OCI-M1 (cell line): ENCODE measurements around the gene KCNH2.
"Not testable (repeated sequence)": the region's sequence is repeated elsewhere in the genome, so short reads cannot be mapped to it uniquely, and the experiment has no call there.

Source experiments
- DNase-seq: peaks from one replicate; lab custom pipeline; 2025; lab: John Stamatoyannopoulos, UW

The KCNH2 gene

DNA sequence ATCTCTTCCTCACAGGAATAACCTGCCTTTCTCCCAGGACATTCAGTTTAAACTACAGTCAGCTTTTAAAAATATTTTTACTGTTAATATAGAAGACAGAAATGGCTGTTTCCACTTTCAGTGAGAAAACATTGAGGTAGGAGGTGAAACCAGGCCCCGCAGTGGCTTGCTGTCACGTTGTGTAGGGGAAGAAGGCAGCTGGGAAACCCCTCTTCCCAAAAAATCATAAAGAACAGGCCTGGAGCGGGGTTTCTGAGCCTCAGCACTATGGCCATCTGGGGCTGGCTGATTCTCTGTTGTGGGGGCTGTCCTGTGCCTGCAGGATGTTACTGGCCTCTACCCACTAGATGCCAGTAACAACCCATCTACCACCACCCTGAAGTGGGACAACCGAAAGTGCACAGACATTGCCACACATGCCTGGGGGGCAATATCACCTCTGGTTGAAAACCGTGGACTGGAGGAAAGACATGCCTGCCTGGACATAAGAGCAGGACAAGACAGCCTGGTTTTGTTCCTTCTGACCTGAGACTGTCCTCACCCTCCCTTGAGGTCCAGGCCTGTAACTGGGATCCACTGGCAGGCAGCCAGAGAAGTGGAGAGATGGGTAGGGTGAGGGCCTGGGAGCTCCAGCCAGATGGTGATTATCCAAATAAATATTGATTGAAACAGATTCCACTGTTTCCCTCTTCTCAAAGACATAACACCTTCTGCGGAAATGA is 43.9 kb downstream of the KCNH2 start:
- no peak for DNase-seq

DNA sequence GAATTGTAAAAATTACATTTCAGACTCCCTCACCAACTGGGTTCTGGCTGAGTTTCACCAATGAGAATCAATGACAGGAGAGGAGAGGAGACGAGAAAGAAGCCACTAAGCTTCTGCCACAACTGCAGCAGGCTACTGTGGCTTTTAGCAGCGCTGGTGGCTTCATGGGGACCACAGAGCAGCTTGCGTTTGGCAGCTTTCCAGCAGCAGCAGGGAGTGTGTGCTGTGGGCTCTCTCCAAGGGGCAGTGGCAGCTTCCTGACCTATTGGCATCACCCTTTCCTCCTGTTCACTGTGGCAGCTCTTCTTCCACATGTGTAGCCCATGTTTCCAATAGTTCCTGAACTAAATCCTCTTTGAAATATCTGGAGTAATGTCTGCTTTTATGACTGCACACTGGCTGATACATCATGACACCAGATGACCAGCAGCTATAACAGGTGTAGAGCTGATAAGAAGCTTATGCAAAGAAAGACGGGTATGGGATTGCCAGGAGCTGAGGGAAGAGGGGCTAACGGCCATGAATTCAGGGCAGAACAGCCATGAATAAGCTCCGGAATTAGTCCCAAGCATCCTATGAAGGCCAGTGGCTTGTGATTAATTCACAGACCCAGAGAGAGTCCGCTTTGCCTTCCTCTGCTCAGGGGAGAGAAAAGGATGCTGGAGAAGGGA is 46.8 kb downstream of the KCNH2 start:
- peak; percentile 58 for DNase-seq

DNA sequence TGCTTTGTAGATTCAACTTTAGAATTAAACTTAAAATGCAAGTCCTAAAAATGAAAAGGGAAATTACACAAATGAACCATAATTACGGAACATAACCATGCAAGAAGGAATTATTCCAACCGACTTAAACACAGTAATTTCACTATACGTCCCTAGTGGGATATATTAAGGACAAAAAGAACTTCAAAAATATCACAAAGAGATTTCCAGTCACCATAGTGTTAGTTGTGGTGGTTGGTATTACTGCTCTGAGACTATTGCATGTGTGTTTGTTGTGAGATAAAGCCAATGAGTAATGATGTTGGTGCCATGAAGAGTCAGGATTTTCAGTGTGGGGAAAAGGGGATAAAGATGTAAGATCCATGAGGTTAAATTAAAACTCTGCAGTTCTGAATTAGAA is 49.6 kb downstream of the KCNH2 start:
- no peak for DNase-seq

DNA sequence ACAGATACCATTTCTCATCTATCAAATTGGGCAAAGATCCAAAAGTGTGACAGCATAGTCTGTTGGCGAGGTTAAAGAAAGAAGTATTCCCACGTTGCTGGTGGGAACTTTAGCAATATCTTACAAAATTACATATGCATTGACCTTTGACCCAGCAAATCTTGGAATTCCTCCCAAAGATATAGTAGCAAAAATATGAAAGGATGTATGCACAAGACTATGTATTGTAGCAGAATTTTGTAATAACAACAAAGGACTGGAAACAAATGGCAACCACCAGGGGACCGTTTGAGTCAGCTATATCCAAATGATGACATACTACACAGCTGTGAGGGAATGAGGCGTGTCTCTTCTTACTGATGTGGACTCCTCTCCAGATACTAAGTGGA is 50.2 kb downstream of the KCNH2 start:
- DNase-seq, result peak; percentile 48

DNA sequence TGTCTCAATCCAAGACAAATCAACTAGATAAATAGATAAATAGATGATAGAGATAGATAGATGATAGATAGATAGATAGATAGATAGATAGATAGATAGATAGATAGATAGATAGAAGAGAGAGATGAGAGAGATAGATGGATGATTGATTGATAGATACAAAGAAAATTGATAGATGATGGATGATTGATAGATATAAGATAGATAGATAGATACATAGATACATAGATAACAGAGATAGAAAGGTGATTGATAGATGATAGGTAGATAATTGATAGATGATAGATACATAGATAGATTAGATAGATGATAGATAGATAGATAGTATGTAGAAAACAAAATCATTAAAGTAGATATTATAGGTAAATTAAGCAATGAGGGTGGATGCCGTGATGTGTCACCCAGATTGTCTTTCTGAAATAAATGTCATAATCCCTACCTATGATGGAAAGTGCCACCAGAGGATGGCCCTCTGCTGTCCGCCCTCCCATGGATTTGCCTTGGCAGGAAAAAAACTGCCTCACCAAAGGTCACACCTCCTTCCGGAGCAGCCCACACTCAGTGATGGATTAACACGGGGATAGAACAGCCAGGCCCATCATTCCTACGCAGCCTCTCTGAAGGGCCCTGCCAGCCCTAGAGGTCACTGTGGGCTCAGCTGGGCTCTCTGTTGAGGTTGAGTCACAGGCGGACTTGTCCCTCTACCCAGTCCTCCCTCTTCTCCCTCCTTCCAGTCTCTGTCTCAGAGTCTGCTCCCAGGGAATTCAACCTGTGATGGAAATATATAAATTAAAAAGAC is 50.8 kb downstream of the KCNH2 start:
- no peak for DNase-seq

DNA sequence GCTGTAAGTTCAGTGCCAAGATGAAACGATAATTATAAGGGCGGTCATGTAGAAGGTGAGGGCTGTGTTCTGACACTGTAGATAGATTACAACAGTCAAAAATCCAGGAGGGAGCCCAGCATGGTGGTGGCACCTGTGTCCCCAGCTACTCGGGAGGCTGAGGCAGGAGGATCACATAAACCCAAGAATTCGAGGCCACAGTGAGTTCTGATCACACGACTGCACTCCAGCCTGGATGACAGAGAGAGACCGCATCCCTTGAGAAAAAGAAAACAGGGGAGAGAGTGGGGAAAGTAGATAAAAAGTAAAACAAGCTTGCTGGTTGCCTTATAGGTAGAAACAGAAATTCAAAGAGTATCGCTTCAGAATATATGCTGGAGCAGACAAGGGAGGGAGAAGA is 52.1 kb downstream of the KCNH2 start:
- DNase-seq, result no peak

DNA sequence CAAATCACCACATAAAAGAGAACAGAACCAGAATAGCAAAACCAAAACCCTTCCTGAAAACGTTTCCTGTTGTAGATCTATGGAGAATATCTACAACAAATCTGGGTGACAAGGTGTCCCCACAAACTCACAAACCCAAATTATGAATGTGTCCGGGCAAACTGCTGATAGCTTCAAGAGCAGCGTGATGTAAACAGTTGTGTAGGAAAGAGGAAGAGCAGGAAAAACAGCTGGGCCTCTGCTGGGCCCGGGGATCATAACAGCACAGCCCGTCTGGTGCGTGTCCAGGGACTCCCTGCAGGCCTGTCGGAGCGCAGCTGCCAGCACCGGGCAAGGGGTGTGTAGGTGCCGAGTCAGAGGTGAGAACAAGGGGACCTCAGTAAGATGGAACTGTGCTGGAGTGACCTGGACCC is 53.7 kb downstream of the KCNH2 start:
- DNase-seq, result no peak

DNA sequence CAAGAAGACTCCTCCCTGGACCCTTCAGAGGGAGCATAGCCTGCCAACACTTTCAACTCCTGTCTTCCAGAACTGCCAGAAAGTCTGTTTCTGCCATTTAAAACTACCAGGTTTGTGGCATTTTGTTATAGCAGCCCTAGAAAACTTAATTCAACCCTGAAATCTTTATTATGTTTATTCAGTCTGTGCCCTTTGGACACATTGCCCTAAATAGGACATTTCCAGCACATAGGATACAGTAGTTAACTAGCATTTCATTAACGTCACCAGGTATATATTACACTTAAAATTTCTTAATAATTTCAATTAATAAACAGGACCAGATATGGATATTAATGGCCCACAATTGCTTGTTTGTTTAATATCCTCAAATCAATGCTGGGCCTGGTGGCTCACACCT is 54.3 kb downstream of the KCNH2 start:
- DNase-seq, result no peak

DNA sequence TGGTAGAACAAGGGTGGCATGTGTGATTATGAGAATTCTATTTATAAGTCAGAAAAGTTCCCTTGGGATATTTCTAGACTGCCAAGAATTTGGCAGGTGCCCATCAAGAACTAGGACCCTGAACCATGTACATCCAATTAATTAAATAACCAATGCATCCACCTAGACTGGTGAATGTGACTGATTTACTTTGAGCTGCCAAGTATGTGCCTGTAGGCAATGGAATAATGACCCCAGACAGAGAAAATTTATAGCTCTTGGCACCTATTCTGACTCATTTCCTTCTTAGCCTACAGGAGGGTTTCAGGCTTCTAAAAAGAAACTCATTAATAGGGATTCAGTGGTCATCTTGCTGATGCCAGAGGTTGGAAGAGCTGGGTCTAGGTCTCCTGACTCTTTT is 54.9 kb downstream of the KCNH2 start:
- no peak for DNase-seq

DNA sequence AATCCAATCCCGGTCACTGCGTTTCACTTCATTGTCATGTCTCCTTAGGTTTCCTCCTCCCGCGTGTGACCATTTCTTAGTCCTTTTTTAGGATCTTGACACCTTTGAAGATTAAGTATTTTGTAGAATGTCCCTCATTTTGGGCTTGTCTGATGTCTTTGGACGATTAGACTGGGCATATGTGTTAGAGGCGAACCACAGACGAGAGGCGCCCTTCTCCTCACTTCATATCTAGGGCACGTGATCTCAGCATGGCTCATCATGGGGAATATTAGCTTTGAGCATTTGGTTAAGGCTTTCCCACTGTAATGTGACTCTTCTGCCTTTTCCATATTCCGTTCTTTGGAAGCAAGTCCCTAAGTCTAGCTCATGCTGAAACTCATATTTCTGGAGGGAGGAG is 59.0 kb downstream of the KCNH2 start:
- DNase-seq, result no peak

DNA sequence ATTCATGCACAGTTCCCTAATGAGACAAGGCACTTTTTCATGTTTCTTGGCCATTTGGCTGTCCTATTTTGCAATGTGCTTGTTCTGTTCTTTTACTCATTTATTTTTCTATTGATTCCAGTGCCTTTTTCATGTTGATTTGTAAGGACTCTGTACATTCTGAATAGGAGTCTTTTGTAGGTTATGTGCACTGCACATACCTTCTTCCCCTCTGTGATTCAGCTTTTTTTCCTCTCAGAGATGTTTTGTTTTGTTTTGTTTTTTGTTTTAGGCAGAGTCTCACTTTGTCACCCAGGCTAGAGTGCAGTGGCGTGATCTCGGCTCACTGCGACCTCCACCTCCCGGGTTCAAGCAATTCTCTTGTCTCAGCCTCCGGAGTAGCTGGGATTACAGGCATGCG is 59.7 kb downstream of the KCNH2 start:
- DNase-seq, result no peak

DNA sequence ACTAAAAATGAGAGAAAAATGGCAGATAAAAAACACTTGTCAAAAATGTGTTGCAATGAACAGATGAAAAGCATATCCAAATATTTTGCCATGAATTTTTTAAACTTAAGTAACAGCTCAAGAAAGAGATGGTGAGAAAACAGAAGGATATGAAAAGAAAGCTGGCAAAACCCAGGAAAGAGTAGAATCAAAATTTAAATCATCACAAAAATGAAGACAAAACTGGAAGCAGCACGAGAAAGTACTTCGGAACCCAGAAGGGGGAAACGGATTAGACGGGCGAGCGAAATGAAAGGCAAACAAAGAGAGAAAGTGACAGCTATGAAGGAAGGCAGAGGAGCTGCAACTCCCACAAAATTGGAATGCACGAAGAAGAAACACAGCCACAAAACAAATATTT is 60.2 kb downstream of the KCNH2 start:
- DNase-seq, result no peak

DNA sequence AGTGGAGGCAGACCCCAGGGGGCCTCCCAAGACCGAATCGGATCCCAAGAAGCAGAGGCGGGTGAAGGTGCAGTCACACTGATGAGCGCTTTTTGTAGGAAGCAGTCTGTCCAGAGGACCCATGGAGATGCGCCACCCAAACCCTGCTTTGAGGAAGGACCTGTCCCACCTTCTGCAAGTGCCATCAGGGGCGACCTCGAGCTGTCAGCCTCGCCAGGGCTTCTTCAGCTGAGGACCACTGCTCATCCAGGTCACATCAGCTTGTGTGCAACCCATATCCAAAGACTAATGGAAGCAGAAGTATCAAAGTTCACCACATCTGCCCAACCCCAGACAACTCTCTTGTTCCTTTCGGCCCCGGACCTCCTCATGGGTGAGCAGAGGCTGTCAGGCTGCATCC is 61.5 kb downstream of the KCNH2 start:
- DNase-seq, result no peak

DNA sequence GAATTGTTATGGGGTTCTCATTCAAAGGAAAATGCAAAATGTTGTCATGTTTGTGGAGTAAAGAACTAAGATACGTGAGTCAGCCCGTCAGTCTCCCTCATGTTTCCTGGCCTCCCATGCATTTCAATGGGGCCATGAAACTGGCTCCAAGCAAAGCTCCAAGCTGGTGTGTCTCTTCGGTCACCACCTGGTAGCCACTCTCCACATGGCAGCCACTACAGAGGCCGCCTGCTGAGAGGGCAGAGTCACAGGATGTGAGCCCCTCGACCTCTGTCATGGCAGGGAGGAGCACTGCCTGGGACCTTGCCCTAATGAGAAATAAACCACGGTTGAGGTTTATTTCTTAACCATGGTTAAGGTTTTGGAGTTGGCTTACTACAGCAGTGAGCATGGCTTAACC is 63.2 kb downstream of the KCNH2 start:
- DNase-seq, result no peak

DNA sequence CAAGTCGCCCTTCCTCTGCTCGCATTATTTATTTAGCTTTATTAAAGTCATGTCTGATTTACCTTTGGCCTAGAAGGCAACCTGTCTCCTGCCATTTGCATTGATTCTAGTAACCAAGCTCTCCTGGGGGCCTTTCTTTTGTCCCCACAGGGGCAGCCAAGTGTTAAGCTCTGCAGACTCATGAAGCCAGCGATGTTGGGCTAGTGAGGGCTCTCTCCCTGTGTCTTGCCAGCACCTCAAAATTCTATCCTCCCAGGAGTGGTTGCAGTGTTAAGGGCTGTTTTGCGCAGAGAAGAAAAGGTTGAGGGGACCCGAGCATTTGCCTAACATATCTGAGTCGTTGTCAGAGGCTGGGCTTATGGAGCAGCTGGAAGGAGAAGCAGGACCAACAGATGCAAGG is 63.9 kb downstream of the KCNH2 start:
- no peak for DNase-seq

DNA sequence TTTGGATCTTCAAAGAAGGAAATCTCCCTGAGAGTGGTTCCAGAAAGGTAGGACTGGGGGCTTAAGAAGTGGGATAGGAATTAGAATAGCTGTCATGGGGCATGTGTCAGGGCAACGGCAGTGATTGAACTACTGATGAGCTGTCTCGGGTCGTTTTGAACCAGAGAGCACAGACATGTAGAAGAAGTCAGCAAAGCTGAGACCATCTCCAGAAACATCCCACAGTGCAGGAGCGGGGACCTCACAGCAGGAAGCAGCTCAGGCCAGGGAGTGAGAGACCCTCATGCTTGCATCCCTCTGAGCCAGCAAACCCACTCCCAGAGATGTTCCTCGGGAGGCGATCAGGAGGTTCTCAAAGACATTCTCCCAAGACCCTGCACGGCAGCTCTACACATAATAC is 65.7 kb downstream of the KCNH2 start:
- DNase-seq, result no peak

DNA sequence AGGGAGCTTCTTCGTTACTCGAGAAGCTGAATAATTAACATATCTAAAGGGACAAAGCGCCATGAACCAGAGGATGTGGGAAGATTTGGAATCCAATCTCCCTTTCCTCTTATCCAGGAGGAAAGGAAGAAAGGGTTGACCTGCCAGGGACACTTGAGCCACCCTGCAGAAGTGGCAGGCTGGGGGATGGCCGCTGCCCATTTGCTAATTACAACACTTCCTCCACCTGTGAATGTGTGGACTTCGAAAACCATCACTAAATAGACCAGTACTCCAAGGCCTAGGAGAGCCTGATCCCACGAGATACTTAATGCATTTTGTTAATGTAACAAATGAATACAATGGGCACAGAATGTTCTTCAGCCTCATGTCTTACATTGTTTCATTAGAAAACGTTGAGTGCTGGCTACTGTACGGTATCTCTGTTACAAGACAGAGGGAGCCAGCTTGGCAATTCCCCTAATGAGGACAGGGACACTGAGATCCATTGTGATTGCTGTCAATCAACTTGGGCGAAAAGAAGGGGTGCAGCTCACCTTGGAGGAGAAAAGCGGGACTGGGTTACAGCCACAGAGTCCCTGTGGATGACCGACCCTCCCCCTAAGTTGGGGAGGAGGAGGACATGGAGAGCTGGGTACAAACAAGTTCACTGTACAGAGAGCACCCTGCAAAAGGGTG is 66.4 kb downstream of the KCNH2 start:
- no peak for DNase-seq

DNA sequence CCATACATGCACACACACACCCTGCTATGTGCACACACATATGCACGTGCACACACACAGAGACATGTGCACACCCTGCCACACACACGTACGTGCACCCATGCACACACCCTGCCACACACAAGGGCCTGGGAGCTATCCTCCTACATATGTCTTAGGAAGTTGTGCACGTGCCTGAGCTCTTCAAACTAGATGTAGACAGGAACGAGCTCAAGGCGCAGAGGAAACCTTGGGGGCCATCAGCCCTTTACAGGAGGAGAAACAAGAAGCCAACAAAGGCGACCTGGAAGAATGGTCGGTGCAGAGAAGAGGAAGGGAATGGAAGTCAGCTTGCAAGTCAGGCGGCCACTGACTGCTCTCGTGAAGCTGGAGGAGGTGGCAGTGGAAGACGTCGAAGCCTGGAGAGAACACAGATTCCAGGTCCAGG is 67.1 kb downstream of the KCNH2 start:
- peak; percentile 4 for DNase-seq

DNA sequence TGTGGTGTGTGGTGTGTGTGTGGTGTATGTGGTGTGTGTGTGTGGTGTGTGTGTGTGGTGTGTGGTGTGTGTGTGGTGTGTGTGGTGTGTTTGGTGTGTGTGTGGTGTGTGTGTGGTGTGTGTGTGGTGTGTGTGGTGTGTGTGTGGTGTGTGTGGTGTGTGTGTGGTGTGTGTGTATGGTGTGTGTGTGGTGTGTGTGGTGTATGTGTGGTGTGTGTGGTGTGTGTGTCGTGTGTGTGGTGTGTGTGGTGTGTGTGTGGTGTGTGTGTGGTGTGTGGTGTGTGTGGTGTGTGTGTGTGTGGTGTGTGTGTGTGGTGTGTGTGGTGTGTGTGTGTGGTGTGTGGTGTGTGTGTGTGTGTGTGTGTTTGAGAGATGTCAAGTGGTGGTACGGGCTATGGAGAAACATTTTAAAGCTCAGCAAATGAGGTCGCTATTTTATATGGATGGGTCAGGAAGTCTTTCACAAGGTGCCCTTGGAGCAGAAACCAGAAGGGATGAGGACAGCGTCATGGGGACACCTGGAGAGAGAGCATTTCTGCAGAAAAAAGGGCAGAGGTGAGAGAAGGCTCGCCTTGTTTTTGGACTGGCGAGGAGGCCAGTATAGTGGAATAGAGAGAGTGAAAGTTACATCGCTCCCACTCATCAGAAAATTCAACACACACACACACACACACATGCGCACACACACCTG is 67.7 kb downstream of the KCNH2 start:
- DNase-seq, result not testable (repeated sequence)

DNA sequence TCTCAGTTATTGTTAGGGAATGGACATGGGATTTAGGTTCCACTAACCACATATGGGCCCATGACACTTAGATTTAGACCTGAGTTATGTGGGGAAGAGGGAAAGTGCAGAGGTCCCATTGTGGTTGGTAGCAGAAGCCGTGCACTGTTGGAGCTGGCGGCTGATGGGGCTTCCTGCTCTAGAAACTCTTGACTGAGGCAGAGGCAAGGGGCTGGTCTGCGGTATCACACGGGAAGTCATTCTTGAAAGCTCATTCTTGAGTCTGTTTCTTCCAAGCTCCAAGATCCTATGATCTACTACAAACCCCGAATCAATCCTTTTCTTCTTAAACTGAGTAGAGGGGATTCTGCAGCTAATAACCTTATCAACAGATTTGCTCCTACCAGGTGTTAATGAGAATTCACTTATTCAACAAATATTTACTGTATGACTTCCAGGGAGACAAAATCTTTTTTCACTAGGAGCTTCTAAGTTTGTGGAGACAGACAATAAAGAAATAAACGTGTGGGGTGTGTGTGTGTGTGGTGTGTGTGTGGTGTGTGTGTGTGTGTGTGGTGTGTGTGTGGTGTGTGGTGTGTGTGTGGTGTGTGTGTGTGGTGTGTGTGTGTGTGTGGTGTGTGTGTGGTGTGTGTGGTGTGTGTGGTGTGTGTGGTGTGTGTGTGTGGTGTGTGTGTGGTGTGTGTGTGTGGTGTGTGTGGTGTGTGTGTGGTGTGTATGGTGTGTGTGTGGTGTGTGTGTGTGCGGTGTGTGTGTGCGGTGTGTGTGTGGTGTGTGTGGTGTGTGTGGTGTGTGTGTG is 68.7 kb downstream of the KCNH2 start:
- DNase-seq, result peak; percentile 9

DNA sequence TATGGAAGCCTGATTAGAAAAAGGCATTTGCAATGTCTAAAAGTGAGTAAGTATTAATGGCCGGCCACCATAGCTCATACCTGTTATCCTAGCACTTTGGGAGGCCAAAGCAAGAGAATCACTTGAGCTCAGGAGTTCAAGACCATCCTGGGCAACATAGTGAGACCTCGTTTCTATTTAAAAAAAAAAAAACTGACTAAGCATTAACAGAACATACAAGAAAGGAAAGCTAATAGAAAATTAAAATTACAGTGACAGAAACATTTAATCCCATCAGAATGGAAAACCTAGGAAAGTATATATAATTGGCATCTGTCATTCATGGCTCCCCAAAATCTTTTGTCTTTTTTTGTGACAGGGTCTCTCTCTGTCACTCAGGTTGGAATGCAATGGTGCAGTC is 69.9 kb downstream of the KCNH2 start:
- DNase-seq, result no peak
